SK-N-SH (cell line): ENCODE results near the gene ELMO1. TPM values are rescaled to one million over a fixed set of nuclear protein-coding genes. Genes with fewer than 3 reads are reported as not detected.

Experiments
- CTCF ChIA-PET: fragments of 300-600, 350-600 bp; formaldehyde crosslinking; extraction: SDS; loops from one replicate; lab custom pipeline; 2021; lab: Yijun Ruan, JAX
- POLR2A ChIA-PET: fragments of 350-600 bp; sonication (Branson Sonifier 250); formaldehyde crosslinking; extraction: SDS; loops from one replicate; lab custom pipeline; 2020; ENCODE audit warnings: antibody characterized with exemption, inconsistent platforms; lab: Yijun Ruan, JAX
- DNase-seq: peaks from one replicate; pipeline ENCODE4 v3.0.0; 2012
- H2AFZ ChIP-seq: fragments of 200-600 bp; sonication (generic); 2 replicates; pipeline ENCODE4 v1.8.1; 2016; ENCODE audit warnings: antibody characterized with exemption, mild to moderate bottlenecking, low read depth
- H3F3A ChIP-seq: fragments of 200-600 bp; sonication (generic); replicated peaks from 2 replicates; pipeline ENCODE3; 2016; ENCODE audit warnings: antibody characterized with exemption, mild to moderate bottlenecking; ENCODE audit not compliant: insufficient read depth
- H3K27ac ChIP-seq, 2 experiments: fragments of 200-500 bp in 1 of 2; fragments of 200-600 bp in 1 of 2; sonication (Bioruptor generic) in 1 of 2; sonication (generic), shearing (Covaris generic) in 1 of 2; 2 replicates each; pipeline versions ENCODE4 v1.5.1 to v1.6.1; 2014 to 2016; ENCODE audit warnings: low read depth in 2 of 2, inconsistent platforms in 1 of 2, low read length in 1 of 2, mild to moderate bottlenecking in 1 of 2, mixed read lengths in 1 of 2
- H3K27me3 ChIP-seq: fragments of 200-600 bp; sonication (generic), shearing (Covaris generic); 2 replicates; pipeline ENCODE4 v1.6.1; 2016; ENCODE audit warnings: mixed run types; ENCODE audit not compliant: insufficient read depth
- H3K36me3 ChIP-seq, 2 experiments: fragments of 200-500 bp in 1 of 2; fragments of 200-600 bp in 1 of 2; sonication (Bioruptor generic) in 1 of 2; sonication (generic) in 1 of 2; replicated peaks in 1 of 2; 2 replicates each; pipeline versions ENCODE3 to v1.5.1; 2014 to 2016; ENCODE audit warnings: low read length in 1 of 2, mild to moderate bottlenecking in 1 of 2; ENCODE audit not compliant: insufficient read depth in 2 of 2, control insufficient read depth in 1 of 2
- H3K4me1 ChIP-seq, 2 experiments: fragments of 200-500 bp in 1 of 2; fragments of 200-600 bp in 1 of 2; sonication (Bioruptor generic) in 1 of 2; sonication (generic), shearing (Covaris generic) in 1 of 2; 2 replicates each; pipeline versions ENCODE4 v1.5.1 to v1.6.1; 2014 to 2016; ENCODE audit warnings: low read depth in 1 of 2, low read length in 1 of 2, mixed run types in 1 of 2; ENCODE audit not compliant: insufficient read depth in 2 of 2, control insufficient read depth in 1 of 2
- H3K4me2 ChIP-seq: fragments of 200-600 bp; sonication (generic), shearing (Covaris generic); 2 replicates; pipeline ENCODE4 v1.6.1; 2017; ENCODE audit warnings: mixed run types
- H3K4me3 ChIP-seq, 2 experiments: fragments of 200-500 bp in 1 of 2; fragments of 200-600 bp in 1 of 2; sonication (Bioruptor generic) in 1 of 2; sonication (generic), shearing (Covaris generic) in 1 of 2; 2 replicates each; pipeline versions ENCODE4 v1.5.1 to v1.8.1; 2014 to 2016; ENCODE audit warnings: low read depth in 2 of 2, inconsistent platforms in 1 of 2, low read length in 1 of 2, mild to moderate bottlenecking in 1 of 2, mixed read lengths in 1 of 2, moderate library complexity in 1 of 2
- H3K79me2 ChIP-seq: fragments of 200-600 bp; sonication (generic); 2 replicates; pipeline ENCODE4 v1.8.1; 2017; ENCODE audit warnings: mild to moderate bottlenecking; ENCODE audit not compliant: insufficient read depth
- H3K9ac ChIP-seq: fragments of 200-600 bp; sonication (generic); 2 replicates; pipeline ENCODE4 v1.6.1; 2017; ENCODE audit warnings: mixed run types
- H3K9me2 ChIP-seq: fragments of 200-600 bp; sonication (generic); 2 replicates; pipeline ENCODE4 v1.6.1; 2017; ENCODE audit warnings: mixed run types
- H3K9me3 ChIP-seq: fragments of 200-600 bp; sonication (generic); 2 replicates; pipeline ENCODE4 v1.6.1; 2017; ENCODE audit warnings: mixed run types, mild to moderate bottlenecking, moderate library complexity
- H4K20me1 ChIP-seq: fragments of 200-600 bp; sonication (generic); 2 replicates; pipeline ENCODE4 v1.6.1; 2017; ENCODE audit warnings: mild to moderate bottlenecking, mixed run types; ENCODE audit not compliant: insufficient read depth
- MXI1 ChIP-seq: IDR thresholded peaks from 2 replicates; pipeline ENCODE4 v1.6.1; 2012; ENCODE audit warnings: mild to moderate bottlenecking, low read depth, low read length, improper control_type of control experiment
- NRF1 ChIP-seq: IDR thresholded peaks from 2 replicates; pipeline ENCODE4 v1.6.1; 2012; ENCODE audit warnings: low read depth, mild to moderate bottlenecking, low read length
- RCOR1 ChIP-seq: fragments of 150-350 bp; IDR thresholded peaks from 2 replicates; pipeline ENCODE4 v1.6.1; 2017; ENCODE audit warnings: antibody characterized with exemption, low read length
- SMC3 ChIP-seq: IDR thresholded peaks from 2 replicates; pipeline ENCODE4 v1.6.1; 2012; ENCODE audit warnings: low read depth, low read length, improper control_type of control experiment
- TEAD4 ChIP-seq: IDR thresholded peaks from 2 replicates; pipeline ENCODE4 v1.4.0; 2012; ENCODE audit warnings: mild to moderate bottlenecking, borderline replicate concordance; ENCODE audit not compliant: insufficient read depth
- YY1 ChIP-seq: IDR thresholded peaks from 2 replicates; pipeline ENCODE4 v1.4.0; 2012; ENCODE audit warnings: low read depth, mild to moderate bottlenecking
- WGBS: methylation state at CpG from one replicate; pipeline ENCODE4 v1.1.6; 2017; ENCODE audit warnings: low lambda C conversion rate; 5-methylcytosine and 5-hydroxymethylcytosine counted together
- polyA plus RNA-seq, 3 experiments: library from polyadenylated mRNA; depleted of rRNA; stranded (reverse); fragments of >200 nt; gene quantifications; 2 replicates each; pipeline ENCODE4 v1.2.3, GENCODE V29; 2012
- TF ChIP-seq, protein P1 (sequence below): IDR thresholded peaks from 2 replicates; pipeline ENCODE4 v1.4.0; 2012; ENCODE audit warnings: low read depth, borderline replicate concordance

ELMO1 gene
- polyA plus RNA-seq, 1 of the 3 experiments (the other 2 are of a cell fraction) = 0.64 TPM

GRCh38 chr7:36984041-36984521 lies 464.6 kb downstream of the ELMO1 start:
- WGBS = 25% methylated on average over 9 of the region's 9 CpGs
- peak overlapping the region in 1 of 2 experiments; percentile 93; a peak in 2 of 4 replicates for H3K27ac ChIP-seq
- peak overlapping the region in 1 of 2 experiments; percentile 56; a peak in 2 of 4 replicates for H3K4me3 ChIP-seq
- no peak overlapping the region for H3K4me2 ChIP-seq
- peaks cover 0 to 45% of the 10 kb centered on the region in 2 experiments; a peak in 2 of 4 replicates for H3K4me1 ChIP-seq
- no peak for DNase-seq
- POLR2A ChIA-PET = interaction anchor here (1.0 to 2.3 kb wide), 3 partner anchors 16 to 198 kb away, joined by 3 to 11 read pairs (median 4); no protein-coding TSS in a partner anchor
- H3K9me3 ChIP-seq = no peaks in the 10 kb centered on the region
- H3K79me2 ChIP-seq = no peaks in the 10 kb centered on the region
- no peak overlapping the region for H3K9ac ChIP-seq
- H3K27me3 ChIP-seq = peaks cover 32% of the 10 kb centered on the region; the same call in 1 of the 2 replicates
- TF ChIP-seq NRF1 (no peak), YY1 (no peak), MXI1 (peak; percentile 44; the same call in 1 of the 2 replicates)
- H4K20me1 ChIP-seq = no peaks in the 10 kb centered on the region
- H3F3A ChIP-seq = no peaks in the 10 kb centered on the region
- H3K36me3 ChIP-seq = no peaks in the 10 kb centered on the region
- CTCF ChIA-PET = interaction anchor here (1.0 to 24.0 kb wide), 16 partner anchors 13 to 544 kb away, joined by 3 to 460 read pairs (median 5); no protein-coding TSS in a partner anchor
- H2AFZ ChIP-seq = no peak overlapping the region
- no peaks in the 10 kb centered on the region for H3K9me2 ChIP-seq

DNA sequence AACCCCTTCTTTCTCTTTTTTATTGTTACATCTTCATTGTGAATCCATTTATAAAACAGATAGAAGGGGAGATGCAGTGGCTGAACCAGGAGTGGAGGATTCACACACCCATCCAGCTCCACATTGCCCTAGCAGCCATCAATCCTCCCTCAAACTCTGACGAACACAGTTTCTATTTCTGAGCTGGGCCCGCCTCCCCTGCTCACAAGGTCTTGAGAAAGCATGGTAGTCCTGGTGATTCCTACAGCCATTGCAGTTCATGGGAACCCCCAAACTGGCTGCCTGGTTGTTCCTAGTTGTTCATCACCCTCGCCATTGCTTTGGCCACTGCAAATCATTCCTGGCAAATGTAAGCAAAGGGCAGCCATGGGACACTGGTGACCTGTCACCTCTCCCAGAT lies 465.9 kb downstream of the ELMO1 start:
- ChIA-PET POLR2A (interaction anchor here (2.3 kb wide), 1 partner anchor 15 kb away, joined by 11 read pairs; no protein-coding TSS in a partner anchor), CTCF (interaction anchor here (0.6 to 24.0 kb wide), 9 partner anchors 13 to 493 kb away, joined by 3 to 460 read pairs (median 6); no protein-coding TSS in a partner anchor)
- Histone ChIP-seq H3K4me2 (no peak overlapping the region), H3F3A (no peaks in the 10 kb centered on the region), H3K36me3 (no peaks in the 10 kb centered on the region), H3K9me3 (no peaks in the 10 kb centered on the region), H3K9ac (no peak overlapping the region), H3K27ac (peak overlapping the region in 1 of 2 experiments; percentile 39; a peak in 1 of 4 replicates), H3K9me2 (no peaks in the 10 kb centered on the region), H2AFZ (no peak overlapping the region), H3K27me3 (peaks cover 32% of the 10 kb centered on the region; the same call in 1 of the 2 replicates), H3K4me1 (peaks cover 0 to 45% of the 10 kb centered on the region in 2 experiments; a peak in 2 of 4 replicates), H4K20me1 (no peaks in the 10 kb centered on the region), H3K4me3 (no peak overlapping the region)
- WGBS = 34% methylated on average over 3 of the region's 3 CpGs
- no peak for TF ChIP-seq RCOR1
- TF ChIP-seq SMC3 = no peak
- no peak for TF ChIP-seq YY1
- TF ChIP-seq TEAD4 = no peak
- TF ChIP-seq, protein P1, sequence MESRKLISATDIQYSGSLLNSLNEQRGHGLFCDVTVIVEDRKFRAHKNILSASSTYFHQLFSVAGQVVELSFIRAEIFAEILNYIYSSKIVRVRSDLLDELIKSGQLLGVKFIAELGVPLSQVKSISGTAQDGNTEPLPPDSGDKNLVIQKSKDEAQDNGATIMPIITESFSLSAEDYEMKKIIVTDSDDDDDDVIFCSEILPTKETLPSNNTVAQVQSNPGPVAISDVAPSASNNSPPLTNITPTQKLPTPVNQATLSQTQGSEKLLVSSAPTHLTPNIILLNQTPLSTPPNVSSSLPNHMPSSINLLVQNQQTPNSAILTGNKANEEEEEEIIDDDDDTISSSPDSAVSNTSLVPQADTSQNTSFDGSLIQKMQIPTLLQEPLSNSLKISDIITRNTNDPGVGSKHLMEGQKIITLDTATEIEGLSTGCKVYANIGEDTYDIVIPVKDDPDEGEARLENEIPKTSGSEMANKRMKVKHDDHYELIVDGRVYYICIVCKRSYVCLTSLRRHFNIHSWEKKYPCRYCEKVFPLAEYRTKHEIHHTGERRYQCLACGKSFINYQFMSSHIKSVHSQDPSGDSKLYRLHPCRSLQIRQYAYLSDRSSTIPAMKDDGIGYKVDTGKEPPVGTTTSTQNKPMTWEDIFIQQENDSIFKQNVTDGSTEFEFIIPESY = no peak
- TF ChIP-seq, all 33 proteins: peak for 0
- H3K79me2 ChIP-seq = no peaks in the 10 kb centered on the region
- DNase-seq = no peak
